B cell (primary cell): ENCODE measurements around the gene SYNGAP1. TPM values are rescaled to one million over a fixed set of nuclear protein-coding genes. Genes with fewer than 3 reads are reported as not detected.
A peak's percentile ranks its signal among the peaks of the same experiment; 100 is the strongest.

Source experiments
- ATAC-seq: fragments of 200-7000 bp; cut with Tn5 transposase; one replicate; pipeline ENCODE4 v1.10.0; 2021; ENCODE audit warnings: low read depth, mild to moderate bottlenecking, moderate number of reproducible peaks, moderate library complexity
- CTCF ChIA-PET: fragments of 350-600 bp; sonication (Branson Sonifier 250); formaldehyde crosslinking; loops from one replicate; lab custom pipeline; 2021; ENCODE audit warnings: antibody characterized with exemption, inconsistent platforms; lab: Charles Lee
- POLR2A ChIA-PET: fragments of 350-600 bp; sonication (Branson Sonifier 250); formaldehyde crosslinking; loops from one replicate; lab custom pipeline; 2021; ENCODE audit warnings: antibody characterized with exemption; lab: Charles Lee
- DNase-seq: peaks from one replicate; pipeline ENCODE4 v3.0.0; 2013
- H2AFZ ChIP-seq: 2 replicates; pipeline ENCODE4 v1.6.1; 2012; ENCODE audit warnings: mild to moderate bottlenecking, low read depth, low read length; ENCODE audit not compliant: insufficient read depth, poor library complexity, severe bottlenecking
- H3K27ac ChIP-seq, 2 donors: 1 replicate in 1 of 2; 2 replicates in 1 of 2; pipeline ENCODE4 v1.5.1; 2012 to 2013; ENCODE audit warnings: low read length in 2 of 2, mild to moderate bottlenecking in 2 of 2, moderate library complexity in 1 of 2
- H3K27me3 ChIP-seq, 4 experiments: fragments of 200-600 bp in 1 of 4; sonication (generic) in 1 of 4; replicated peaks in 1 of 4; 1 replicate in 2 of 4; 2 replicates in 2 of 4; pipeline versions ENCODE4 v1.6.1 to v1.7.0; 2013 to 2016; ENCODE audit warnings: low read length in 3 of 4, mild to moderate bottlenecking in 2 of 4, mixed read lengths in 1 of 4, moderate library complexity in 1 of 4; ENCODE audit not compliant: insufficient read depth in 4 of 4, control insufficient read depth in 3 of 4; ENCODE audit errors: control extremely low read depth in 1 of 4
- H3K36me3 ChIP-seq, 2 experiments: replicated peaks in 1 of 2; 1 replicate in 1 of 2; 2 replicates in 1 of 2; pipeline versions ENCODE4 v1.6.1 to v1.7.1; 2013; ENCODE audit warnings: low read length in 1 of 2; ENCODE audit not compliant: insufficient read depth in 2 of 2, control insufficient read depth in 1 of 2; ENCODE audit errors: control extremely low read depth in 1 of 2, extremely low read depth in 1 of 2
- H3K4me1 ChIP-seq, 2 donors: fragments of 200-600 bp in 1 of 2; sonication (generic) in 1 of 2; 1 replicate in 1 of 2; 2 replicates in 1 of 2; pipeline versions ENCODE4 v1.5.1 to v1.6.1; 2013 to 2017; ENCODE audit warnings: low read length in 2 of 2; ENCODE audit not compliant: control insufficient read depth in 2 of 2, insufficient read depth in 2 of 2
- H3K4me2 ChIP-seq: replicated peaks from 2 replicates; pipeline ENCODE3; 2012; ENCODE audit warnings: mild to moderate bottlenecking, low read depth, low read length; ENCODE audit not compliant: poor library complexity, severe bottlenecking
- H3K4me3 ChIP-seq, 5 experiments: fragments of 200-600 bp in 1 of 5; sonication (generic) in 1 of 5; 1 replicate in 3 of 5; 2 replicates in 2 of 5; pipeline versions ENCODE4 v1.5.1 to v1.7.0; 2011 to 2016; ENCODE audit warnings: low read length in 4 of 5, mild to moderate bottlenecking in 4 of 5, low read depth in 2 of 5, control low read depth in 1 of 5, moderate library complexity in 1 of 5; ENCODE audit not compliant: insufficient read depth in 1 of 5; ENCODE audit errors: control extremely low read depth in 1 of 5, extremely low read depth in 1 of 5
- H3K79me2 ChIP-seq: fragments of 200-600 bp; sonication (generic); one replicate; pipeline ENCODE4 v1.6.0; 2016; ENCODE audit warnings: low read length; ENCODE audit not compliant: control insufficient read depth, insufficient read depth
- H3K9ac ChIP-seq: fragments of 200-600 bp; sonication (generic); 2 replicates; pipeline ENCODE4 v1.6.1; 2017; ENCODE audit warnings: mild to moderate bottlenecking, low read length, moderate library complexity
- H3K9me3 ChIP-seq, 3 donors: one replicate each; pipeline versions ENCODE4 v1.6.1 to v1.7.1; 2013; ENCODE audit warnings: low read length in 2 of 3; ENCODE audit not compliant: control insufficient read depth in 2 of 3, insufficient read depth in 1 of 3; ENCODE audit errors: control extremely low read depth in 1 of 3
- H4K20me1 ChIP-seq: 2 replicates; pipeline ENCODE4 v1.6.0; 2012; ENCODE audit warnings: mild to moderate bottlenecking, low read length; ENCODE audit not compliant: insufficient read depth, control insufficient read depth, poor library complexity, severe bottlenecking
- H3K27ac Mint-ChIP-seq: one replicate; pipeline ENCODE4 v1.8.0; 2021; ENCODE audit warnings: mixed read lengths
- H3K27me3 Mint-ChIP-seq: one replicate; pipeline ENCODE4 v1.8.0; 2021; ENCODE audit warnings: mixed read lengths
- H3K4me1 Mint-ChIP-seq: one replicate; pipeline ENCODE4 v1.8.0; 2021; ENCODE audit warnings: mixed read lengths
- H3K4me3 Mint-ChIP-seq: one replicate; pipeline ENCODE4 v1.8.0; 2021; ENCODE audit warnings: mixed read lengths
- H3K9me3 Mint-ChIP-seq: one replicate; pipeline ENCODE4 v1.8.0; 2022; ENCODE audit warnings: mixed read lengths; ENCODE audit not compliant: insufficient read depth
- EZH2 ChIP-seq: IDR thresholded peaks from 2 replicates; pipeline ENCODE4 v1.6.1; 2012; ENCODE audit warnings: borderline replicate concordance, low read depth, mild to moderate bottlenecking, moderate library complexity, low read length; ENCODE audit not compliant: insufficient read depth, poor library complexity, severe bottlenecking
- WGBS: methylation state at CpG from one replicate; pipeline ENCODE4 v1.1.5; 2013; ENCODE audit warnings: missing lambda C conversion rate; ENCODE audit not compliant: insufficient coverage; 5-methylcytosine and 5-hydroxymethylcytosine counted together
- intact Hi-C: fragments of 100-400 bp; cut with micrococcal nuclease; formaldehyde crosslinking; loops from one replicate; pipeline ENCODE4 v1.10.0; 2022
- polyA plus RNA-seq: library from polyadenylated mRNA; depleted of rRNA; stranded (reverse); fragments of >200 nt; gene quantifications from 2 replicates; pipeline ENCODE4 v1.2.3, GENCODE V29; 2012
- total RNA-seq, 2 donors: library from RNA; stranded (reverse); fragments of 120-200 nt in 1 of 2; gene quantifications; 1 replicate in 1 of 2; 2 replicates in 1 of 2; pipeline versions ENCODE4 v1.2.3 to v1.2.4, GENCODE V29; 2013 to 2022
- TF ChIP-seq, protein P1 (sequence below): fragments of 200-600 bp; IDR thresholded peaks from one replicate; pipeline ENCODE4 v1.8.0; 2022; ENCODE audit warnings: antibody characterized with exemption, mild to moderate bottlenecking

The SYNGAP1 gene
- total and polyA plus RNA-seq, 2 donors (not counting 1 experiment from before 2014, with no cell fraction given) = 18.6 to 43.0 TPM

DNA sequence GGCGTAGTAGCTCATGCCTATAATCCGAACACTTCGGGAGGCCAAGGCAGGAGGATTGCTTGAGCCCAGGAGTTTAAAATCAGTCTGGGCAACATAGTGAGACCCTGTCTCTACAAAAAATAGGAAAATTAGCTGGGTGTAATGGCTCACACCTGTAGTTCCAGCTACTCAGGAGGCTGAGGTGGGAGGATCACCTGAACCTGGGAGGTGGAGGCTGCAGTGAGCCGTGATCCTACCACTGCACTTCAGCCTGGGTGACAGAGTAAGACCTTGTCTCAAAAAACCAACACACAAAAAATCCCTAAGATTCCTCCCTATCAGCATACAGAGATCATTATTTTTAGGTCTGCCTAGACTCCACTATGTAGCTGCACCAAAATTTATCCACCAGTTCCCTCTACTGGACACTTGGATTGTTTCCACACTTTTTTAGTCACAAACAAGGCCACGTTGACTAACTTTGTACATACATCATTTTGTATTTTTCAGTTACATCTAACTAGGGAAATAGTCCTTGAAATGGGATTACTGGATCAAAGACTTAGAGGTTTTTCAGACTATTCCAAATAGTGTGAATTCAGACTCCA is 12.6 kb upstream of the SYNGAP1 start:
- H3K27me3 Mint-ChIP-seq = no peaks in the 10 kb centered on the region
- Histone ChIP-seq H3K36me3 (peaks cover 0 to 2% of the 10 kb centered on the region in 2 experiments), H3K4me2 (no peak overlapping the region), H4K20me1 (peaks cover 2% of the 10 kb centered on the region), H3K4me3 (no peak overlapping the region), H3K27me3 (no peaks in the 10 kb centered on the region), H3K9ac (no peak overlapping the region), H3K79me2 (peaks cover 16% of the 10 kb centered on the region), H3K27ac (no peak overlapping the region), H3K4me1 (peaks cover 14 to 23% of the 10 kb centered on the region in 2 donors), H3K9me3 (no peaks in the 10 kb centered on the region), H2AFZ (no peak overlapping the region)
- no peaks in the 10 kb centered on the region for H3K9me3 Mint-ChIP-seq
- WGBS = 94% methylated on average over 3 of the region's 5 CpGs
- intact Hi-C loops = no loop called here
- ATAC-seq (no peak), DNase-seq (peak; percentile 39)
- TF ChIP-seq, protein P1, sequence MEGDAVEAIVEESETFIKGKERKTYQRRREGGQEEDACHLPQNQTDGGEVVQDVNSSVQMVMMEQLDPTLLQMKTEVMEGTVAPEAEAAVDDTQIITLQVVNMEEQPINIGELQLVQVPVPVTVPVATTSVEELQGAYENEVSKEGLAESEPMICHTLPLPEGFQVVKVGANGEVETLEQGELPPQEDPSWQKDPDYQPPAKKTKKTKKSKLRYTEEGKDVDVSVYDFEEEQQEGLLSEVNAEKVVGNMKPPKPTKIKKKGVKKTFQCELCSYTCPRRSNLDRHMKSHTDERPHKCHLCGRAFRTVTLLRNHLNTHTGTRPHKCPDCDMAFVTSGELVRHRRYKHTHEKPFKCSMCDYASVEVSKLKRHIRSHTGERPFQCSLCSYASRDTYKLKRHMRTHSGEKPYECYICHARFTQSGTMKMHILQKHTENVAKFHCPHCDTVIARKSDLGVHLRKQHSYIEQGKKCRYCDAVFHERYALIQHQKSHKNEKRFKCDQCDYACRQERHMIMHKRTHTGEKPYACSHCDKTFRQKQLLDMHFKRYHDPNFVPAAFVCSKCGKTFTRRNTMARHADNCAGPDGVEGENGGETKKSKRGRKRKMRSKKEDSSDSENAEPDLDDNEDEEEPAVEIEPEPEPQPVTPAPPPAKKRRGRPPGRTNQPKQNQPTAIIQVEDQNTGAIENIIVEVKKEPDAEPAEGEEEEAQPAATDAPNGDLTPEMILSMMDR = no peak
- TF ChIP-seq EZH2 = no peak
- no peak overlapping the region for H3K4me3 Mint-ChIP-seq
- peaks cover 19% of the 10 kb centered on the region for H3K4me1 Mint-ChIP-seq
- H3K27ac Mint-ChIP-seq = no peak overlapping the region
- ChIA-PET CTCF (interaction anchor here (0.9 kb wide), 1 partner anchor 16 kb away, joined by 3 read pairs; no protein-coding TSS in a partner anchor), POLR2A (interaction anchor here (0.6 kb wide), 1 partner anchor 506 kb away, joined by 5 read pairs; no protein-coding TSS in a partner anchor)

DNA sequence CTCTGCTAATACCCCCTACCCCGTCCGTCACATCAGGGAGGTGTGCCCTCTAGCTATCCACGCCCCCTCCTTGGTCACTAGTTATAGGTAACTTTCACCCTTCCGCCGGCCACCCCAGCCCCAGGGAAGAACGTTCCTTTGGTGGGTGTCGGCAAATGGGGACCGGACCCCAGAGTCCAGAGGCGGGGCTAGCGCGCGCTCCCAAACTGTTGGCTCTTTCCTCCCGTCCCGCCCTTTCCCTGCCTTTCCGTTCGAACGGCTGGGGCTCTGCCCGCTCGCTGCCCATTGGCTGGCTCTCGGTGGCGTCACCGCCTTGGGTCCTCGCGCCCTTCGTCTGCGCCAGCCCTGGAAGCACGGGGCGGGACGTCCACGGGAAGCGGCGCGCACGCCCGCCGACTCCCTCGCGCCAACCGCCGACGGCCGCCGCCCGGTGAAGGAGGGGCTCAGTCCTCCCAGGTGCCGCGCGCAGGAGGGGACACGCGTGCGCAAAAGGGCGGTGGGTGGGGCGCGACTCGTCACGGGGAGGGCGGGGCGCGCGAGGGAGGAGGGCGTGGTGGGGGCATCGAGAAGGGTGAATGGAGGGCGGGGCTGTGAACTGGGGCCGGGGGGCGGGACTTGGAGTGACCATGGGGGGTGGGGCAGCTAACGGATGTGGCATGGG is 9.7 kb upstream of the SYNGAP1 start:
- peak overlapping the region; percentile 85 for H2AFZ ChIP-seq
- H3K9me3 ChIP-seq = no peaks in the 10 kb centered on the region
- peaks cover 37 to 52% of the 10 kb centered on the region in 2 donors for H3K4me1 ChIP-seq
- Mint-ChIP-seq H3K27ac (peak overlapping the region; percentile 94), H3K4me3 (peak overlapping the region; percentile 87), H3K4me1 (peaks cover 47% of the 10 kb centered on the region), H3K27me3 (no peaks in the 10 kb centered on the region), H3K9me3 (no peaks in the 10 kb centered on the region)
- peak overlapping the region; percentile 96 for H3K9ac ChIP-seq
- no peaks in the 10 kb centered on the region for H3K27me3 ChIP-seq
- peak overlapping the region; percentile 63 to 91 (median 84) for H3K4me3 ChIP-seq
- peak; percentile 74 for ATAC-seq
- peak overlapping the region; percentile 81 for H3K4me2 ChIP-seq
- ChIA-PET CTCF (interaction anchor here (0.8 to 1.2 kb wide), 3 partner anchors 15 to 176 kb away, joined by 3 to 5 read pairs (median 4); no protein-coding TSS in a partner anchor), POLR2A (interaction anchor here (0.6 to 1.5 kb wide), 20 partner anchors 8 to 438 kb away, joined by 3 to 16 read pairs (median 5); partner anchors contain the start of genes BAK1, CUTA, HSD17B8 and KIFC1)
- H3K36me3 ChIP-seq = peaks cover 0 to 31% of the 10 kb centered on the region in 2 experiments
- under 1% methylated on average over 48 of the region's 65 CpGs for WGBS
- H3K79me2 ChIP-seq = peaks cover 29% of the 10 kb centered on the region
- peak overlapping the region; percentile 96 to 98 for H3K27ac ChIP-seq
- H4K20me1 ChIP-seq = peaks cover 13% of the 10 kb centered on the region
- intact Hi-C loops = loop anchor here (1.0 to 2.0 kb wide), 12 partner anchors 8 to 210 kb away; partner anchors contain the start of genes CUTA, KIFC1, PFDN6 and RGL2
- no peak for TF ChIP-seq EZH2
- TF ChIP-seq, protein P1 = no peak
- peak; percentile 98 for DNase-seq
